PC-9 (cell line): ENCODE data around the gene ZSWIM4.

Source experiments
- EZH2 ChIP-seq: fragments of 200-600 bp; sonication (generic); IDR thresholded peaks from 2 replicates; pipeline ENCODE4 v1.8.0; 2017; ENCODE audit warnings: antibody characterized with exemption, low read depth
- TF ChIP-seq, protein P1 (sequence below): fragments of 200-600 bp; sonication (generic); conservative IDR thresholded peaks from 2 replicates; pipeline ENCODE4 v1.6.1; 2017; ENCODE audit warnings: mixed run types, antibody characterized with exemption, mild to moderate bottlenecking, moderate library complexity

DNA sequence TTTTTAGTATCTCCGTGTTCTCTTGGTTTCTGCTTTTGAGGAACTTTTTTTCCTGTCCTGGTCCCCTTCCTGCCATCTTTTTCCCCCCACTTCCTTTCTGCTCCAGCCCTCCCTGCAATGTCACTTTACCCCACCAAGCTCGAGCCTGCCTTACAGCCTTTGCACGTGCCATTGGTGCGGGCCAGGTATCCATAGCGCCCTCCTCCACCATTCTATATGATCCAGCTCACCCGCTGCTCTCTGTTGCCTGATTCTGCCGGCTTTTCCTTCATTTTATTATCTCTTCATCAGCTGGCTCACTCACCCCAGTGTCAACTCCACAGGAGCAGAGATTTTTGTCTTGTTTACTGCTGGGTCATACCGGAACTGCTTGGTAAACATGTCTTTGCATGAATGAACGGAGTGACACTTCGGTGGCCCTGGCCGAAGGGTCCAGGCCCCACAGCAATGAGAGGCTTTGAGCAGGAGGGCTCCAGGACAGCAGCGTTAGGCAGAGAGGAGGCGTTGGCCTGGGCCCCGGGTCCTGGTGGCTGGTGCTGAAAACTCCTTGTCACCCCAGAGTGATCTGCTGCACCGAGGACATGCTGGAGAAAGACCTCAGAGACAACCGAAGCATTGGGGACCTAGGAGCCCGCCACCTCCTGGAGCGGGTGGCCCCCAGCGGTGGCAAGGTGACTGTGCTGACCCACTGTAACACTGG lies 29.7 kb upstream of the ZSWIM4 start:
- TF ChIP-seq, protein P1, sequence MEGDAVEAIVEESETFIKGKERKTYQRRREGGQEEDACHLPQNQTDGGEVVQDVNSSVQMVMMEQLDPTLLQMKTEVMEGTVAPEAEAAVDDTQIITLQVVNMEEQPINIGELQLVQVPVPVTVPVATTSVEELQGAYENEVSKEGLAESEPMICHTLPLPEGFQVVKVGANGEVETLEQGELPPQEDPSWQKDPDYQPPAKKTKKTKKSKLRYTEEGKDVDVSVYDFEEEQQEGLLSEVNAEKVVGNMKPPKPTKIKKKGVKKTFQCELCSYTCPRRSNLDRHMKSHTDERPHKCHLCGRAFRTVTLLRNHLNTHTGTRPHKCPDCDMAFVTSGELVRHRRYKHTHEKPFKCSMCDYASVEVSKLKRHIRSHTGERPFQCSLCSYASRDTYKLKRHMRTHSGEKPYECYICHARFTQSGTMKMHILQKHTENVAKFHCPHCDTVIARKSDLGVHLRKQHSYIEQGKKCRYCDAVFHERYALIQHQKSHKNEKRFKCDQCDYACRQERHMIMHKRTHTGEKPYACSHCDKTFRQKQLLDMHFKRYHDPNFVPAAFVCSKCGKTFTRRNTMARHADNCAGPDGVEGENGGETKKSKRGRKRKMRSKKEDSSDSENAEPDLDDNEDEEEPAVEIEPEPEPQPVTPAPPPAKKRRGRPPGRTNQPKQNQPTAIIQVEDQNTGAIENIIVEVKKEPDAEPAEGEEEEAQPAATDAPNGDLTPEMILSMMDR = no peak
- TF ChIP-seq EZH2 = no peak
